Caco-2 (cell line): ENCODE results near the gene IGFBP6. TPM values are rescaled to one million over a fixed set of nuclear protein-coding genes. Genes with fewer than 3 reads are reported as not detected.

ENCODE experiments used
- BruUV-seq: library from RNA; stranded (reverse); fragments of 400-500 nt; replicated peaks from 2 replicates; lab custom pipeline; 2021; lab: Mats Ljungman, UMichigan
- CTCF ChIA-PET: fragments of 300-600 bp; sonication (Branson Sonifier 250); formaldehyde crosslinking; loops from one replicate; lab custom pipeline; 2022; ENCODE audit warnings: antibody characterized with exemption; lab: Charles Lee
- POLR2A ChIA-PET: fragments of 300-600 bp; sonication (Branson Sonifier 250); formaldehyde crosslinking; loops from one replicate; lab custom pipeline; 2022; ENCODE audit warnings: antibody characterized with exemption; lab: Charles Lee
- DNase-seq, 2 experiments: peaks; one replicate each; pipeline versions ENCODE4 v3.0.0 to v3.0.0-alpha.2; 2020 to 2022
- H3K27me3 ChIP-seq: replicated peaks from 2 replicates; pipeline ENCODE4 v1.6.0; 2011; ENCODE audit warnings: low read length; ENCODE audit not compliant: control insufficient read depth, insufficient read depth
- H3K36me3 ChIP-seq: 2 replicates; pipeline ENCODE4 v1.5.1; 2011; ENCODE audit warnings: low read length; ENCODE audit not compliant: control insufficient read depth, insufficient read depth
- H3K4me1 ChIP-seq: fragments of 250-450 bp; sonication (Bioruptor Pico); 2 replicates; pipeline ENCODE4 v1.5.1; 2020; ENCODE audit warnings: mild to moderate bottlenecking
- H3K4me3 ChIP-seq: 2 replicates; pipeline ENCODE4 v1.5.1; 2011; ENCODE audit warnings: low read depth, mild to moderate bottlenecking, control low read depth, low read length
- H3K9me3 ChIP-seq: fragments of 250-450 bp; sonication (Bioruptor Pico); 2 replicates; pipeline ENCODE4 v1.5.1; 2020; ENCODE audit warnings: mild to moderate bottlenecking, moderate library complexity
- H3K27ac Mint-ChIP-seq: one replicate; pipeline ENCODE4 v1.8.0; 2022; ENCODE audit warnings: mixed read lengths; ENCODE audit not compliant: unreplicated experiment
- H3K27me3 Mint-ChIP-seq: one replicate; pipeline ENCODE4 v1.8.0; 2022; ENCODE audit warnings: mixed read lengths; ENCODE audit not compliant: insufficient read depth, unreplicated experiment
- H3K36me3 Mint-ChIP-seq: one replicate; pipeline ENCODE4 v1.8.0; 2022; ENCODE audit warnings: mild to moderate bottlenecking, mixed read lengths; ENCODE audit not compliant: insufficient read depth, unreplicated experiment
- H3K4me1 Mint-ChIP-seq: one replicate; pipeline ENCODE4 v1.8.0; 2022; ENCODE audit warnings: low read depth, mixed read lengths; ENCODE audit not compliant: unreplicated experiment
- H3K4me3 Mint-ChIP-seq: one replicate; pipeline ENCODE4 v1.8.0; 2022; ENCODE audit warnings: mild to moderate bottlenecking, moderate library complexity, mixed read lengths; ENCODE audit not compliant: unreplicated experiment
- H3K9me3 Mint-ChIP-seq: one replicate; pipeline ENCODE4 v1.8.0; 2022; ENCODE audit warnings: mixed read lengths; ENCODE audit not compliant: unreplicated experiment
- CTCF ChIP-seq, 2 experiments: fragments of 200-600 bp in 1 of 2; IDR thresholded peaks; 1 replicate in 1 of 2; 2 replicates in 1 of 2; pipeline versions ENCODE4 v1.5.1 to v1.8.0; 2011 to 2022; ENCODE audit warnings: antibody characterized with exemption in 1 of 2, control low read depth in 1 of 2, inconsistent platforms in 1 of 2, low read depth in 1 of 2, low read length in 1 of 2, mild to moderate bottlenecking in 1 of 2, moderate library complexity in 1 of 2; ENCODE audit not compliant: insufficient read depth in 1 of 2, severe bottlenecking in 1 of 2, unreplicated experiment in 1 of 2
- intact Hi-C: fragments of 100-400 bp; cut with micrococcal nuclease; formaldehyde crosslinking; loops from one replicate; pipeline ENCODE4 v1.10.0; 2022; ENCODE audit not compliant: unreplicated experiment
- total RNA-seq: library from RNA; stranded (reverse); gene quantifications from 2 replicates; pipeline ENCODE4 v1.2.3, GENCODE V29; 2022

IGFBP6 gene
- total RNA-seq, 1 experiment from 2014 or later, result 34.7 TPM

- DNase-seq, result peak in 1 of 2 experiments; percentile 27
- Mint-ChIP-seq H3K9me3 (no peaks in the 10 kb centered on the region), H3K4me1 (peaks cover 6% of the 10 kb centered on the region), H3K36me3 (peaks cover 9% of the 10 kb centered on the region), H3K4me3 (no peak overlapping the region), H3K27ac (no peak overlapping the region), H3K27me3 (no peaks in the 10 kb centered on the region)
- H3K4me3 ChIP-seq, result no peak overlapping the region
- H3K9me3 ChIP-seq, result no peaks in the 10 kb centered on the region
- peaks cover 7% of the 10 kb centered on the region for H3K4me1 ChIP-seq
- intact Hi-C loops, result no loop called here
- ChIA-PET CTCF (interaction anchor here (0.5 to 1.9 kb wide), 4 partner anchors 8 to 206 kb away, joined by 3 to 9 read pairs (median 4); partner anchors contain the start of genes ESPL1 and SOAT2), POLR2A (no interaction called here)
- no TSS peak for BruUV-seq
- no peak for TF ChIP-seq CTCF (IDR thresholded peaks at IDR 0.05; ENCODE audit: insufficient read depth in 1 of 2, low read depth in 1 of 2, low read length in 1 of 2, severe bottlenecking in 1 of 2, unreplicated experiment in 1 of 2)
- H3K36me3 ChIP-seq, result peaks cover 3% of the 10 kb centered on the region; the same call in 1 of the 2 replicates
- H3K27me3 ChIP-seq, result no peaks in the 10 kb centered on the region
Measured at GRCh38 chr12:53062011-53062961, 35.2 kb upstream of the IGFBP6 start.

- no peaks in the 10 kb centered on the region for H3K9me3 Mint-ChIP-seq
- H3K27me3 Mint-ChIP-seq, result no peaks in the 10 kb centered on the region
- DNase-seq, result peak in 1 of 2 experiments; percentile 31
- intact Hi-C loops, result no loop called here
- H3K27ac Mint-ChIP-seq, result no peak overlapping the region
- peaks cover 9% of the 10 kb centered on the region for H3K36me3 Mint-ChIP-seq
- peaks cover 7% of the 10 kb centered on the region for H3K4me1 ChIP-seq
- peaks cover 3% of the 10 kb centered on the region; the same call in 1 of the 2 replicates for H3K36me3 ChIP-seq
- no peak for TF ChIP-seq CTCF (IDR thresholded peaks at IDR 0.05; ENCODE audit: insufficient read depth in 1 of 2, low read depth in 1 of 2, low read length in 1 of 2, severe bottlenecking in 1 of 2, unreplicated experiment in 1 of 2)
- no peaks in the 10 kb centered on the region for H3K27me3 ChIP-seq
- no peaks in the 10 kb centered on the region for H3K9me3 ChIP-seq
- no peak overlapping the region for H3K4me3 Mint-ChIP-seq
- H3K4me1 Mint-ChIP-seq, result peaks cover 6% of the 10 kb centered on the region
- ChIA-PET CTCF (interaction anchor here (1.9 kb wide), 1 partner anchor 9 kb away, joined by 9 read pairs; no protein-coding TSS in a partner anchor), POLR2A (no interaction called here)
- no TSS peak for BruUV-seq
- no peak overlapping the region for H3K4me3 ChIP-seq
Measured at GRCh38 chr12:53062977-53063707, 34.3 kb upstream of the IGFBP6 start.
